Peyer's patch (tissue), 4 donors: ENCODE data around the gene ZGPAT. TPM values are rescaled to one million over a fixed set of nuclear protein-coding genes. Genes with fewer than 3 reads are reported as not detected.

Experiments
- DNase-seq, 3 donors: peaks; one replicate each; pipeline ENCODE4 v3.0.0-alpha.2; 2017 to 2019
- H3K27ac ChIP-seq, 4 donors: fragments of 200-600 bp; sonication (generic); one replicate each; pipeline ENCODE4 v1.5.1; 2016 to 2019
- H3K27me3 ChIP-seq, 2 donors: fragments of 200-600 bp; sonication (generic); one replicate each; pipeline ENCODE4 v1.5.1; 2019
- H3K36me3 ChIP-seq, 3 donors: fragments of 200-600 bp; sonication (generic); one replicate each; pipeline ENCODE4 v1.5.1; 2016 to 2019
- H3K4me1 ChIP-seq, 4 donors: fragments of 200-600 bp; sonication (generic); one replicate each; pipeline ENCODE4 v1.5.1; 2016 to 2019
- H3K4me3 ChIP-seq, 4 donors: fragments of 200-600 bp; sonication (generic); 1 replicate in 3 of 4; 2 replicates in 1 of 4; pipeline ENCODE4 v1.5.1; 2016 to 2019; ENCODE audit warnings: mild to moderate bottlenecking in 1 of 4
- H3K9me3 ChIP-seq, 4 donors: fragments of 200-600 bp; sonication (generic); one replicate each; pipeline ENCODE4 v1.5.1; 2016 to 2019; ENCODE audit warnings: mild to moderate bottlenecking in 1 of 4
- CTCF ChIP-seq, 6 experiments: fragments of 450-650 bp in 4 of 6; fragments of 200-600 bp in 2 of 6; sonication (generic) in 1 of 6; IDR thresholded peaks; one replicate each; pipeline ENCODE4 v1.5.1; 2017 to 2019; ENCODE audit warnings: antibody characterized with exemption in 6 of 6, mild to moderate bottlenecking in 3 of 6, moderate library complexity in 1 of 6
- POLR2A ChIP-seq, 2 donors: fragments of 450-650 bp; IDR thresholded peaks; one replicate each; pipeline ENCODE4 v1.5.1; 2017; ENCODE audit warnings: antibody characterized with exemption in 2 of 2, mild to moderate bottlenecking in 2 of 2, moderate library complexity in 2 of 2
- total RNA-seq, 4 donors: library from RNA; depleted of rRNA; stranded (reverse); fragments of >200 nt; gene quantifications; one replicate each; pipeline ENCODE4 v1.1.0, GENCODE V29; 2016

The ZGPAT gene
- total RNA-seq, 4 donors from 2014 or later: 48.9 to 67.7 (median 54.7) TPM

GRCh38 chr20:63737945-63738686 is 30.3 kb downstream of the ZGPAT start:
- TF ChIP-seq POLR2A (IDR thresholded peaks at IDR 0.05): no peak
- no peak for TF ChIP-seq CTCF (IDR thresholded peaks at IDR 0.05)
- Histone ChIP-seq H3K4me3 (peak overlapping the region; percentile 43 to 74 (median 58)), H3K36me3 (peaks cover 0 to 47% (median 0%) of the 10 kb centered on the region in 3 donors), H3K27ac (peak overlapping the region; percentile 62 to 88 (median 68)), H3K9me3 (no peaks in the 10 kb centered on the region), H3K4me1 (peaks cover 0 to 53% (median 35%) of the 10 kb centered on the region in 4 donors), H3K27me3 (no peaks in the 10 kb centered on the region)
- DNase-seq: peak; percentile 56 to 82 (median 66)

- peaks cover 0 to 53% (median 35%) of the 10 kb centered on the region in 4 donors for H3K4me1 ChIP-seq
- TF ChIP-seq POLR2A (IDR thresholded peaks at IDR 0.05): no peak
- TF ChIP-seq CTCF (IDR thresholded peaks at IDR 0.05): no peak
- peak overlapping the region; percentile 47 to 74 (median 58) for H3K4me3 ChIP-seq
- H3K9me3 ChIP-seq: no peaks in the 10 kb centered on the region
- H3K36me3 ChIP-seq: peaks cover 0 to 46% (median 0%) of the 10 kb centered on the region in 3 donors
- peak; percentile 63 to 83 (median 82) for DNase-seq
- no peaks in the 10 kb centered on the region for H3K27me3 ChIP-seq
- peak overlapping the region; percentile 64 to 88 (median 78) for H3K27ac ChIP-seq
Measured at GRCh38 chr20:63738687-63739129, 30.9 kb downstream of the ZGPAT start.

- Histone ChIP-seq H3K4me3 (peak within 1 kb of the TSS; percentile 52 to 74 (median 66)), H3K36me3 (peaks cover 0 to 39% (median 0%) of the 10 kb centered on the region in 3 donors), H3K9me3 (no peaks in the 10 kb centered on the region), H3K27me3 (no peaks in the 10 kb centered on the region), H3K4me1 (peaks cover 0 to 53% (median 35%) of the 10 kb centered on the region in 4 donors), H3K27ac (peak within 1 kb of the TSS; percentile 76 to 88 (median 83))
- peak in 1 of 2 donors; percentile 25 for TF ChIP-seq POLR2A (IDR thresholded peaks at IDR 0.05)
- TF ChIP-seq CTCF (IDR thresholded peaks at IDR 0.05): no peak
- peak; percentile 75 to 90 (median 88) for DNase-seq
Measured at GRCh38 chr20:63739130-63740069, 31.6 kb downstream of the ZGPAT start, which contains the start of gene SLC2A4RG. Gene SLC2A4RG (plus strand): TSS chr20:63739776. CDS start chr20:63739913, 137 bp downstream.

GRCh38 chr20:63740070-63740626 is 32.3 kb downstream of the ZGPAT start:
- Histone ChIP-seq H3K36me3 (peaks cover 0 to 32% (median 0%) of the 10 kb centered on the region in 3 donors), H3K4me3 (peak overlapping the region; percentile 52 to 74 (median 66)), H3K27me3 (no peaks in the 10 kb centered on the region), H3K4me1 (peaks cover 0 to 53% (median 35%) of the 10 kb centered on the region in 4 donors), H3K27ac (peak overlapping the region; percentile 76 to 86 (median 83)), H3K9me3 (no peaks in the 10 kb centered on the region)
- peak; percentile 42 to 68 (median 67) for DNase-seq
- TF ChIP-seq POLR2A (IDR thresholded peaks at IDR 0.05): no peak
- TF ChIP-seq CTCF (IDR thresholded peaks at IDR 0.05): no peak
